ENCODE data around the gene MAL. TPM values are rescaled to one million over a fixed set of nuclear protein-coding genes. Genes with fewer than 3 reads are reported as not detected.
A peak's percentile ranks its signal among the peaks of the same experiment; 100 is the strongest.

The MAL gene
- total and polyA plus RNA-seq, 3 donors from 2014 or later, result 0.62 to 1.3 (median 0.79) TPM

DNA sequence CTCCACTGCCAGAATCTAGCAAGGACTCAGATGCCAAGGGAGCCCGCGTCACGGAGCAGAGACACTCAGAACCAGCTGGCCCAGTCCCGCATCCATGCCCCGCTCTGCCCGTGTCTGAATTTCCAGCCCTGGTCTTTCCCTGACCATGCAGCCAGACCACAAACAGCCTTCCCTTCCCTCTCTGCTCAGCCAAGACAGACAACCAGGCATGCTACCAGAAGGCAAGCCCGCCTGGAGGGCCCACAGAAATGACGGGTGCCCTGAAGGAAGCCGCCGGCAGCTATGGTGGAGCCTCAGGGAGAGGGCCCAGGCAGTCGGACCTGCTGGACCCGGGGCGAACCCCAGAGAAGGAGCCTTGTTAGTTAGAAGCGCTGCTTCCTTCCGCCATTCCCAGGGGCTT, 45.1 kb upstream of the MAL start:
- H3K36me3 ChIP-seq (ENCODE audit: low read depth, missing control alignments), result no peaks in the 10 kb centered on the region
- no peaks in the 10 kb centered on the region for H3K4me1 ChIP-seq
- no peak overlapping the region for H3K27ac ChIP-seq
- intact Hi-C loops (cut with DNase I; ENCODE audit: low total_unique reads), result no loop called here
- WGBS, 2 donors, result 88 to 91% methylated on average over 5 to 15 of the region's 15 CpGs
- H3K4me3 ChIP-seq, result no peak overlapping the region
- no peaks in the 10 kb centered on the region for H3K9me3 ChIP-seq
- no peak for TF ChIP-seq POLR2A (IDR thresholded peaks at IDR 0.05)
- TF ChIP-seq, protein P1, sequence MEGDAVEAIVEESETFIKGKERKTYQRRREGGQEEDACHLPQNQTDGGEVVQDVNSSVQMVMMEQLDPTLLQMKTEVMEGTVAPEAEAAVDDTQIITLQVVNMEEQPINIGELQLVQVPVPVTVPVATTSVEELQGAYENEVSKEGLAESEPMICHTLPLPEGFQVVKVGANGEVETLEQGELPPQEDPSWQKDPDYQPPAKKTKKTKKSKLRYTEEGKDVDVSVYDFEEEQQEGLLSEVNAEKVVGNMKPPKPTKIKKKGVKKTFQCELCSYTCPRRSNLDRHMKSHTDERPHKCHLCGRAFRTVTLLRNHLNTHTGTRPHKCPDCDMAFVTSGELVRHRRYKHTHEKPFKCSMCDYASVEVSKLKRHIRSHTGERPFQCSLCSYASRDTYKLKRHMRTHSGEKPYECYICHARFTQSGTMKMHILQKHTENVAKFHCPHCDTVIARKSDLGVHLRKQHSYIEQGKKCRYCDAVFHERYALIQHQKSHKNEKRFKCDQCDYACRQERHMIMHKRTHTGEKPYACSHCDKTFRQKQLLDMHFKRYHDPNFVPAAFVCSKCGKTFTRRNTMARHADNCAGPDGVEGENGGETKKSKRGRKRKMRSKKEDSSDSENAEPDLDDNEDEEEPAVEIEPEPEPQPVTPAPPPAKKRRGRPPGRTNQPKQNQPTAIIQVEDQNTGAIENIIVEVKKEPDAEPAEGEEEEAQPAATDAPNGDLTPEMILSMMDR (IDR thresholded peaks at IDR 0.05), result no peak
- DNase-seq, result peak; percentile 2
- H3K27me3 ChIP-seq, result no peaks in the 10 kb centered on the region

DNA sequence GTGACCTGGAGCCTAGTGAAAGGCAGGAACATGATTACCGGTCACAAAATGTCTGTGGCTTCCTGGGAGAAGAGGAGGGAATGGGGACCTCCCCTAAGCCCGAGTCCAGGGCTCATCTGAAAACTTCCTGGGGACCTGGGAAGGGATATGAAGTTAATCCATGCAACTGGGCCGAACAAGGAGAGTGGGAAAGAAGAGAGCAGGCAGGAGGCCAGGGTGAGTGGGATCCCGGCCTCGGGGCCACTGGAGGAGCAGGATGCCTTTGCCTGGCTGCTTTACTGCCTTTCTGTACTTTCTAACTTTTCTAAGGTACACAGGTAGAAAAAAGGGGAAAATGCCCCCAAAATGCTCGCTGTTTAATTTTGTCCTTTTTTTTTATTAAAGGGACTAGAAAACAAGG, 43.4 kb upstream of the MAL start:
- peak; percentile 3 for DNase-seq
- WGBS, 2 donors, result 58 to 69% methylated on average over 6 of the region's 6 CpGs
- TF ChIP-seq, protein P1 (IDR thresholded peaks at IDR 0.05), result no peak
- TF ChIP-seq POLR2A (IDR thresholded peaks at IDR 0.05), result no peak
- H3K27ac ChIP-seq, result no peak overlapping the region
- no peaks in the 10 kb centered on the region for H3K9me3 ChIP-seq
- intact Hi-C loops (cut with DNase I; ENCODE audit: low total_unique reads), result no loop called here
- H3K4me1 ChIP-seq, result no peaks in the 10 kb centered on the region
- H3K36me3 ChIP-seq (ENCODE audit: low read depth, missing control alignments), result no peaks in the 10 kb centered on the region
- H3K27me3 ChIP-seq, result no peaks in the 10 kb centered on the region
- H3K4me3 ChIP-seq, result no peak overlapping the region

DNA sequence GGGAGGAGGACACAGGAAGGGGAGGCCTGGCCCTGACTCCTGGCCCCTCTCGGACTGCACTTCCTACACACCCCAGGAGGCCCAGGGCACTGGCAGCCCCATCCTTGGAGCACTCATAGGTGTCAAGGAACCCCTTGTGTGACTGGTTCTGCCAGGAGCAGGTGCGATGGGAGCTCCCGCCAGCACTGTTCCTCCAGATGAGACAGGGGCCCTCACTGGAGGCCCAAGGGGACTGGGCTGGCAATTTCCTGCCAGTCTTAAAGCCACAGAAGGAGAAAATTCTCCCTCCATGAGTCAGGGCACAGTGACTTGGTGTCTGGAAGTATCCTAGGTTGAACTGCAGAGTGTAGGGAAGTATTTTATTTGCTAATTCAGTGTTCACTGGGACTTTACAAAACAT, 42.8 kb upstream of the MAL start:
- Histone ChIP-seq H3K9me3 (no peaks in the 10 kb centered on the region), H3K4me1 (no peaks in the 10 kb centered on the region), H3K36me3 (ENCODE audit: low read depth, missing control alignments) (no peaks in the 10 kb centered on the region), H3K4me3 (no peak overlapping the region), H3K27me3 (no peaks in the 10 kb centered on the region), H3K27ac (no peak overlapping the region)
- TF ChIP-seq, protein P1 (IDR thresholded peaks at IDR 0.05), result no peak
- no peak for TF ChIP-seq POLR2A (IDR thresholded peaks at IDR 0.05)
- WGBS, 2 donors, result 57 to 66% methylated on average over 3 of the region's 3 CpGs
- intact Hi-C loops (cut with DNase I; ENCODE audit: low total_unique reads), result no loop called here
- DNase-seq, result peak; percentile 8

DNA sequence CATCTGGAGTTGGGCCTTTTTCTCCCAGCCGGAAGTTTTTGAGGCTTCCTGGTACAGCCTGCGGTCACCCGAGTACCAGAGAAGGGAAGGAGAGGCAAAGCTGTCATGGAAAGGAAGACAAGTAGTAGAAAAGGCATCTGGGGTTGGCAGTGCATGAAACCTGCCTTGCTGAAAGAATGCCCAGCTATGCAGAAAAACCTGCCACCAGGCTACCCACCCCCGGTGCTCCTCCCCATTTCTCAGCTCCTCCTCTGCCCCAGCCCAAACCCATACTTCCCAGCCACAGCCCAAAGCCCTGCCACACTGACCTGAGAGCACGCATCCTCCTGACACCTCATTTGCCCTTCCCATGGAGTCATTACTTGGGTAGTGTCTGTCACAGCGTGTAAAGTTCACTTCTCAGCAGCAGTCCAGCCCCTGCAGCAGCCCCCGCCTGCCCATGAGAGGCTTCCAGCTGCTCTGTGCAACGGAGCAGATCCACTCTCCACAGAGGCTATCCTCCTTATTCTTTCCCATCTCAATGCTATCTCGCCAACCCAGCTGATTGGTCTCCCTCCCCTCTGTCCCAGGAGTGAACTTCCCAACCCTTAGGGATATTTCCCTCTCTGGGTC, 40.4 kb upstream of the MAL start:
- TF ChIP-seq, protein P1 (IDR thresholded peaks at IDR 0.05), result no peak
- TF ChIP-seq POLR2A (IDR thresholded peaks at IDR 0.05), result no peak
- Histone ChIP-seq H3K4me1 (no peaks in the 10 kb centered on the region), H3K27ac (no peak overlapping the region), H3K27me3 (no peaks in the 10 kb centered on the region), H3K36me3 (ENCODE audit: low read depth, missing control alignments) (no peaks in the 10 kb centered on the region), H3K4me3 (no peak overlapping the region), H3K9me3 (no peaks in the 10 kb centered on the region)
- no peak for DNase-seq
- 59 to 72% methylated on average over 9 of the region's 9 CpGs for WGBS, 2 donors
- intact Hi-C loops (cut with DNase I; ENCODE audit: low total_unique reads), result no loop called here

DNA sequence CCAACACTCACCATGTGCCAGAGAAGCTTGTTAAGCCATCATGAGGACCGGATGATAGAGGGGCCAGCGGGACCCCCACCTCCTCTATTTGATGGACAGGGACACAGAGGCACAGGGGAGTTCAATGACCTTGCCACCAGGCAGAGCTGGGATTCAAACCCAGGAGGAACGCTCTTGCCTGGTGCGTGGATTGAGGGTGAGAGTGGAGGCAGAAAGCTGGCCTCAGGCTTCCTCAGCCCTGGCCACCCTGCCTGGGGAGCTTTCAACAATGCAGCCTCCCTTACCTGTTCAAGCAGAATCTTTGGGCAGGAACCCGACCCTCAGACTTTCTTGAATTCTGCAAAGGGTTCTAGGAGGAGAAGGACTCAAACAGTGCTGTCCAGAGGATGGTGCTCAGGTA, 39.9 kb upstream of the MAL start:
- no peaks in the 10 kb centered on the region for H3K36me3 ChIP-seq (ENCODE audit: low read depth, missing control alignments)
- no peak overlapping the region for H3K27ac ChIP-seq
- H3K4me3 ChIP-seq, result no peak overlapping the region
- no peaks in the 10 kb centered on the region for H3K9me3 ChIP-seq
- H3K27me3 ChIP-seq, result no peaks in the 10 kb centered on the region
- WGBS, 2 donors, result 91 to 92% methylated on average over 5 of the region's 5 CpGs
- peak; percentile 0 for DNase-seq
- no peak for TF ChIP-seq POLR2A (IDR thresholded peaks at IDR 0.05)
- TF ChIP-seq, protein P1 (IDR thresholded peaks at IDR 0.05), result no peak
- intact Hi-C loops (cut with DNase I; ENCODE audit: low total_unique reads), result no loop called here
- no peaks in the 10 kb centered on the region for H3K4me1 ChIP-seq

Measured in testis (tissue), 3 donors.